Measurements from ENCODE around the gene TNPO2.

TNPO2 gene

GRCh38 chr19:12675399-12675798 lies 48.3 kb downstream of the TNPO2 start:
- DNase-seq = no peak

GRCh38 chr19:12672744-12673143 lies 51.0 kb downstream of the TNPO2 start:
- DNase-seq = no peak

- DNase-seq = no peak
These were observed 53.4 kb downstream of the TNPO2 start for GRCh38 chr19:12670159-12670928.

- DNase-seq = peak; percentile 70 to 84
These were observed 54.2 kb downstream of the TNPO2 start for GRCh38 chr19:12669270-12670158.

GRCh38 chr19:12668932-12669269 lies 54.8 kb downstream of the TNPO2 start:
- DNase-seq = peak; percentile 55 to 73

- no peak for DNase-seq
These were observed 55.4 kb downstream of the TNPO2 start for GRCh38 chr19:12668346-12668745.

GRCh38 chr19:12667731-12668302 lies 55.9 kb downstream of the TNPO2 start:
- peak in 1 of 2 donors; percentile 29 for DNase-seq

GRCh38 chr19:12666265-12667048 lies 57.3 kb downstream of the TNPO2 start, which contains the start of the genes MAN2B1 and WDR83:
Gene MAN2B1, minus strand, starts transcription at chr19:12666742. Its CDS starts 41 bp downstream, at chr19:12666701.
Gene WDR83, plus strand, starts transcription at chr19:12666807. Its CDS starts 2,984 bp downstream, at chr19:12669791.
- peak; percentile 91 to 94 for DNase-seq

- DNase-seq = peak in 1 of 2 donors; percentile 41
These were observed 58.0 kb downstream of the TNPO2 start for GRCh38 chr19:12665671-12666264.

- DNase-seq = peak; percentile 91 to 93
These were observed 58.5 kb downstream of the TNPO2 start for GRCh38 chr19:12665281-12665573.

- no peak for DNase-seq
These were observed 59.1 kb downstream of the TNPO2 start for GRCh38 chr19:12664406-12665280.

GRCh38 chr19:12660980-12661379 lies 62.8 kb downstream of the TNPO2 start:
- DNase-seq = no peak

- DNase-seq = no peak
These were observed 65.8 kb downstream of the TNPO2 start for GRCh38 chr19:12657966-12658365.

- DNase-seq = peak in 1 of 2 donors; percentile 9
These were observed 66.7 kb downstream of the TNPO2 start for GRCh38 chr19:12656899-12657571.

GRCh38 chr19:12655546-12655945 lies 68.2 kb downstream of the TNPO2 start:
- DNase-seq = no peak

GRCh38 chr19:12652219-12652618 lies 71.5 kb downstream of the TNPO2 start:
- no peak for DNase-seq

GRCh38 chr19:12649941-12650340 lies 73.8 kb downstream of the TNPO2 start:
- DNase-seq = no peak
